Stimulated activated CD8-positive, alpha-beta memory T cell treated with anti-CD3 and anti-CD28 coated beads, Interleukin-12 subunit alpha, Interleukin-12 subunit beta, amount 100 ng/mL, for 24 hours (primary cell): Measurements from ENCODE around the gene CD101.

Source experiments
- DNase-seq: peaks from one replicate; pipeline ENCODE4 v3.0.0-alpha.2; 2020; ENCODE audit errors: extremely low read depth

CD101 gene

GRCh38 chr1:117015724-117016123 lies 14.2 kb downstream of the CD101 start:
- DNase-seq = no peak

GRCh38 chr1:117017062-117017461 lies 15.5 kb downstream of the CD101 start:
- DNase-seq = no peak

GRCh38 chr1:117017648-117018047 lies 16.1 kb downstream of the CD101 start:
- DNase-seq = no peak

GRCh38 chr1:117020526-117021156 lies 19.1 kb downstream of the CD101 start:
- DNase-seq = no peak

GRCh38 chr1:117022114-117022513 lies 20.6 kb downstream of the CD101 start:
- DNase-seq = no peak

GRCh38 chr1:117025568-117025967 lies 24.0 kb downstream of the CD101 start:
- no peak for DNase-seq

- no peak for DNase-seq
Observed at GRCh38 chr1:117026361-117026760, 24.8 kb downstream of the CD101 start.

GRCh38 chr1:117029685-117030084 lies 28.1 kb downstream of the CD101 start:
- no peak for DNase-seq

GRCh38 chr1:117030271-117030877 lies 28.8 kb downstream of the CD101 start:
- no peak for DNase-seq

- DNase-seq = no peak
Observed at GRCh38 chr1:117032266-117032665, 30.7 kb downstream of the CD101 start.

- DNase-seq = no peak
Observed at GRCh38 chr1:117032681-117033539, 31.4 kb downstream of the CD101 start.

GRCh38 chr1:117033772-117034171 lies 32.2 kb downstream of the CD101 start:
- DNase-seq = no peak

- DNase-seq = no peak
Observed at GRCh38 chr1:117034791-117035290, 33.3 kb downstream of the CD101 start.

- no peak for DNase-seq
Observed at GRCh38 chr1:117036018-117036461, 34.5 kb downstream of the CD101 start.

GRCh38 chr1:117037802-117038201 lies 36.2 kb downstream of the CD101 start:
- no peak for DNase-seq

GRCh38 chr1:117038236-117038635 lies 36.7 kb downstream of the CD101 start:
- DNase-seq = no peak

- DNase-seq = no peak
Observed at GRCh38 chr1:117044217-117044616, 42.7 kb downstream of the CD101 start.

- no peak for DNase-seq
Observed at GRCh38 chr1:117045644-117046043, 44.1 kb downstream of the CD101 start.

- DNase-seq = no peak
Observed at GRCh38 chr1:117046781-117047180, 45.2 kb downstream of the CD101 start.

- DNase-seq = no peak
Observed at GRCh38 chr1:117047271-117047670, 45.7 kb downstream of the CD101 start.

GRCh38 chr1:117049857-117050256 lies 48.3 kb downstream of the CD101 start:
- DNase-seq = no peak

- no peak for DNase-seq
Observed at GRCh38 chr1:117051224-117052064, 49.9 kb downstream of the CD101 start.
